ENCODE data around the gene PROS1.
"Not testable (repeated sequence)": the region's sequence is repeated elsewhere in the genome, so short reads cannot be mapped to it uniquely, and the experiment has no call there.

The PROS1 gene

GRCh38 chr3:93839193-93839592, 134.5 kb downstream of the PROS1 start:
- H3K27me3 ChIP-seq (ENCODE audit: control insufficient read depth, insufficient read depth, low read length); H3K9ac ChIP-seq (ENCODE audit: low read length); H3K27ac ChIP-seq (ENCODE audit: low read depth, low read length); H3K36me3 ChIP-seq (ENCODE audit: control insufficient read depth, insufficient read depth, low read length); H3K4me1 ChIP-seq (ENCODE audit: control insufficient read depth, insufficient read depth, low read length); H3K4me3 ChIP-seq (ENCODE audit: low read length): not testable (repeated sequence)
